HG03280 (cell line): ENCODE data around the gene BLOC1S5.
A peak's percentile ranks its signal among the peaks of the same experiment; 100 is the strongest.

Experiments
- ATAC-seq: cut with Tn5 transposase; IDR thresholded peaks from one replicate; pipeline ENCODE4 v1.9.1; 2021; ENCODE audit warnings: mild to moderate bottlenecking, moderate library complexity; ENCODE audit not compliant: unreplicated experiment

The BLOC1S5 gene

GRCh38 chr6:8063761-8064637 lies at the start of gene BLOC1S5:
BLOC1S5 (minus strand) TSS chr6:8064389; CDS start chr6:8064376, 13 bp downstream.
- ATAC-seq = peak; percentile 85

- ATAC-seq = no peak
Measured at GRCh38 chr6:8113131-8113654, 49.0 kb upstream of the BLOC1S5 start.

GRCh38 chr6:8110725-8111124 lies 46.5 kb upstream of the BLOC1S5 start:
- peak; percentile 11 for ATAC-seq

GRCh38 chr6:8110117-8110721 lies 46.0 kb upstream of the BLOC1S5 start:
- ATAC-seq = peak; percentile 89

GRCh38 chr6:8108759-8109539 lies 44.8 kb upstream of the BLOC1S5 start:
- ATAC-seq = no peak

GRCh38 chr6:8108031-8108660 lies 44.0 kb upstream of the BLOC1S5 start:
- no peak for ATAC-seq

GRCh38 chr6:8105791-8106190 lies 41.6 kb upstream of the BLOC1S5 start:
- ATAC-seq = no peak

GRCh38 chr6:8103726-8104125 lies 39.5 kb upstream of the BLOC1S5 start:
- ATAC-seq = no peak

- peak; percentile 99 for ATAC-seq
Measured at GRCh38 chr6:8102122-8102958, 38.2 kb upstream of the BLOC1S5 start, which contains the start of gene EEF1E1. EEF1E1 (minus strand) TSS chr6:8102548; CDS start chr6:8102521, 27 bp downstream.

- ATAC-seq = no peak
Measured at GRCh38 chr6:8100159-8100854, 36.1 kb upstream of the BLOC1S5 start.

- ATAC-seq = no peak
Measured at GRCh38 chr6:8090650-8091049, 26.5 kb upstream of the BLOC1S5 start.

- ATAC-seq = no peak
Measured at GRCh38 chr6:8088886-8089285, 24.7 kb upstream of the BLOC1S5 start.

GRCh38 chr6:8087870-8088754 lies 23.9 kb upstream of the BLOC1S5 start:
- no peak for ATAC-seq

- no peak for ATAC-seq
Measured at GRCh38 chr6:8086755-8087306, 22.6 kb upstream of the BLOC1S5 start.

- ATAC-seq = no peak
Measured at GRCh38 chr6:8085053-8085511, 20.9 kb upstream of the BLOC1S5 start.

GRCh38 chr6:8084586-8084985 lies 20.4 kb upstream of the BLOC1S5 start:
- no peak for ATAC-seq

GRCh38 chr6:8082954-8083858 lies 19.0 kb upstream of the BLOC1S5 start:
- no peak for ATAC-seq
